ENCODE results near the gene ZNF750.

ZNF750 gene

GRCh38 chr17:82856361-82856760, 16.5 kb upstream of the ZNF750 start:
- no peak overlapping the region for H3K4me3 ChIP-seq (ENCODE audit: low read depth, low read length)
- no peak for TF ChIP-seq CTCF (IDR thresholded peaks at IDR 0.05; ENCODE audit: low read depth, low read length)

GRCh38 chr17:82854226-82854625, 14.4 kb upstream of the ZNF750 start:
- TF ChIP-seq CTCF (IDR thresholded peaks at IDR 0.05; ENCODE audit: low read depth, low read length): no peak
- no peak overlapping the region for H3K4me3 ChIP-seq (ENCODE audit: low read depth, low read length)

DNA sequence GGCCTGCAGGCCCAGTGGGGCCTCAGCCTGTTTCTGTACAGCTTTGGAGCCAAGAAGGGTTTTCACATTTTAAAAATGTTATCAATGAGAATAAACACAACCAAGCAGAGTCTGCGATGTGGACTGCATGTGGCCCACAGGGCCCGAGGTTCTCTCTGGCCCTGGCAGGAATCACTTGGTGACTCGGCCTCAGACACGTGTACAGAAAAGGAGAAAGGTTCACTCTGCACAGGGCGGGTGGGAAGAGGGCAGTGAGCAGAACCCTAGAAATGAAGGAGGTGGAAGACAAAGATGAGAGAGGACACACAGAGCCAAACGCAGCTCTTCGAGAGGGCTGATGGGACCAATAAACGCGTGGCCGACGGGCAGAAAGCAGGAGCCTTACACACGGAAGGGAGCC, 11.6 kb upstream of the ZNF750 start:
- no peak overlapping the region for H3K4me3 ChIP-seq (ENCODE audit: low read depth, low read length)
- no peak for TF ChIP-seq CTCF (IDR thresholded peaks at IDR 0.05; ENCODE audit: low read depth, low read length)

- TF ChIP-seq CTCF (IDR thresholded peaks at IDR 0.05; ENCODE audit: low read depth, low read length): no peak
- no peak overlapping the region for H3K4me3 ChIP-seq (ENCODE audit: low read depth, low read length)
These were observed 9.5 kb upstream of the ZNF750 start for GRCh38 chr17:82849076-82849945.

DNA sequence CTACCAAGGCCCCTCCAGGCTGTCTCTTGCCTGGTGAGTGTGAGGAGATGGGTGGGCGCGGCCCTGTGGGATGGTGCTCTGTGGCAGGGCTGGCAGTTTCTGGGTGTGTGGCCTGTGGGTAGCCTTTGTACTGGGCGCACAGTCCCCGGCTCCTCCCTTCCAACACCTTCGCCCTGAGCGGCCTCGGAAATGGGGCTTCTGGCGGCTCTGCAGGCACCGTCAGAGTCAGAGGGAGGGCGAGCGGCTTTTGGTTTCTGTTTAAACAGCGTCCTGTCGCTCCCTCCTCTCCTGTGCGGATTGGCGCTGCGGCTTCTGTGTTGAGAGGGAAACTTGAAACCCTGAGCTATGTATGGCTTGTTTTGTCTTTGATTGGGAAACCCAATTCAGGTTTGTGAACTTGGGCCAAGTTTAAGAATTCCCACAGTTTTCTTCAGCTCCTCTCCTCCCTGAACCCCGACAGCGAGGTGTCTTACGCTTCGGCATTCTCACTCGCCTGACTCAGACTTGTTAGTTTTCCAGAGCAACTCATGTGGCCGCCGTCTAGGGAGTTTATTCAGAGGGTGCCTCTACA, 8.3 kb upstream of the ZNF750 start:
- TF ChIP-seq CTCF (IDR thresholded peaks at IDR 0.05; ENCODE audit: low read depth, low read length): no peak
- H3K4me3 ChIP-seq (ENCODE audit: low read depth, low read length): peak overlapping the region; percentile 50

- TF ChIP-seq CTCF (IDR thresholded peaks at IDR 0.05; ENCODE audit: low read depth, low read length): no peak
- no peak overlapping the region for H3K4me3 ChIP-seq (ENCODE audit: low read depth, low read length)
These were observed 6.4 kb upstream of the ZNF750 start for GRCh38 chr17:82846061-82846691.
